ENCODE results near the gene ITIH3.

Gene ITIH3

DNA sequence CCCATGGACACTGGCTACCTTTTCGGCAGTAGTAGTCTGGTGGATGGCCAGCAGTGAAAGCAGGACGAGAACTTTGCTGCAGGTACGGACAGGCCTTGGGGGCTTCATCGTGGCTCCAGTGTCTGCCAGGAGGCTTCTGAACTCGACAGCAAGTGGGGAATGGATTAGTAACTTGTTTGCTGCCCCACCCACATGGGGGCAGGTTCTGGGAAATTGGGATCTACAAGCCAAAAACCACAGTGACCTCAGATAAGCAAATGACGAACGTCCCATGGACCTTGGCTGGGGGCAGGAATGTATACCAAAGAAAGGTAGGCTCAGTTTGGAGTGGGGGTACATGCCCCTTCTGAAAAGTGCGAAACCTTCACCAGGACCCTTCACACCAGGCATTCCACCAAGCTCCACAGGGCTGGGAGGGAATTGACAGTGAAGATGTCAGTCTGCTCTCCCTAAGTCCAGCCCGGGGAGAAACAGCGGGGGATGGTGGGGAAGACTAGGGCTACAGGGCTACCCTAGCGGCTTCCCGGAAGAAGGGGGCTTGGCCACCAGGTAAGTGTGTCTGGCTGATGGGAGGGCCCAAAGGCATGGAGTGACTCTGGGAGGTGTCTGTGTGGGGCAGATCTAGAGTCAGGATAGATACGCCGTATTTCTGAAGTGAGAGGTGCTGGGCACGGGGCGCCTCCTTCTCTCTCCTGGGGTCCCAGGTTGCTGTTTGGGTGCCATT, 36.1 kb downstream of the ITIH3 start, which contains the start of gene ITIH4:
ITIH4 (minus strand) TSS at position 138 of the 724 bp plus-strand sequence; CDS start at position 108, 30 bp downstream.
- no peak for DNase-seq

- no peak for DNase-seq
Measured at GRCh38 chr3:52831500-52832301, 37.1 kb downstream of the ITIH3 start.

DNA sequence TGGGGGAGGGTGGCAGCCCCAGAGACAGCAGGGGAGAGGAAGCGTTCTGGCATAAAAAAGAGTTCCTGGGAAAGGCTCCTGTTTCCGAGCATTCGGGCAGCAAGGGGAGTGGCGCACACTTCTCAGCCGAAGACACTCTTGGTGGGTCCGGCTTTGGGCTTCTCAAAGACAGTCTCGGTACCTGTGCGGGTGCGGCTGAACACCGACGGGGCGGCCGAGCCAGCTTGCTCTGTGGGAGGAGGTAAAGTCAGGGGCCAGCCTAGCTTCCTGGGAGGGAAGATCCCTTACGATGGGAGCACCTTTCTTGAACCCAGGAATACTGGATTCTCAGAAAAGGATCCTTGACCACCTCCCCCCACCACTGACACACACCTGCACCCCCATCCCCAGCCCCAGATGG, 38.6 kb downstream of the ITIH3 start:
- no peak for DNase-seq

DNA sequence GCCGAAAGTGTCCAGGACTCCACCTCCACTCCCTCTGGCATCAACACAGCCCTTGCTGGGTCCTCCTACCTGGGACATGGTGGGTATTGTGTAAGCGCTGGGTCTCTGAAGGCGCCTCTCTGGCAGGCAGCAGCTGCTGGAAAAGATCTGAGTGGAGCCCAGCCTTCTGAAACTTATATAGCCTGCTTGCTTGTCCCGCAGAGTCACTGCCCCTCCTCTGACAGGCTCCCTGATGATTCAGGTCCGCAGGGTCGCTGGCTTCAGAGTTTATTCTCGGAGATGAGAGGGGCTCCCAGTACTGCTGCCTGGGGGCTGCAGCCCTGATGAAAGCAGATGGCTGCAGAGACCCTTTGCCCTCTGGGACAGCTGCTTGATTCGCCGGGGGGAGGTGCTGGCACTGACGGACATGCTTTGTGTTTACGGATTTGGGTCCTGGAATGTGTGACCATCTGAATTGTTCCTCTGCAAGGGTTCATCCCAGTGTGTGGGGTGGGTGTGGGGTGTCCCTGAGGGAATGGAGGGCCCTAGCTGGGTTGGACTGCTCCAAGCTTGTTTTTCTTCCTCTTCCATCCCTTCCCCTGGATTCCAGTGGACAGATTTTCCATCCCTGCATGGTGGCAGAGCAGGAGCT, 40.4 kb downstream of the ITIH3 start, which contains the start of gene MUSTN1:
MUSTN1 (minus strand) TSS at position 149 of the 631 bp plus-strand sequence; CDS start at position 78, 71 bp downstream.
- no peak for DNase-seq

GRCh38 chr3:52835766-52836470, 41.3 kb downstream of the ITIH3 start:
- DNase-seq = no peak

DNA sequence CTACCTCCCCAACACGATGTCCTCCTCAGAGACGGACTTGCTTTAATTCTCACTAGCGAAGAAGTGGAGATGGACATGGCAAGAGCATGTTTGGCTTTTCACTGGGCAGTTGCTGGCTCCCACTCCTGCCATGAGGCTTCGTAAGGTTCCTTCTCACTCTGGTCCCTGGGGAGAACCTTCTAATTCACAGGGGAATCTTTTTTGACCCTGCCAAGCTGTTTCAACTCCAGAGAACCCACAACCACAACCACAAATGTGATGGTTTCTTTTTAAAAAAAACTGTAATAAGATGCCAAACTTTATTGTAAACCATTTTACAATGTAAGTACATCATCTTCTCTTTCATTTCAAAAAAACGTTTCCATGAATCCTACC, 41.9 kb downstream of the ITIH3 start:
- no peak for DNase-seq

DNA sequence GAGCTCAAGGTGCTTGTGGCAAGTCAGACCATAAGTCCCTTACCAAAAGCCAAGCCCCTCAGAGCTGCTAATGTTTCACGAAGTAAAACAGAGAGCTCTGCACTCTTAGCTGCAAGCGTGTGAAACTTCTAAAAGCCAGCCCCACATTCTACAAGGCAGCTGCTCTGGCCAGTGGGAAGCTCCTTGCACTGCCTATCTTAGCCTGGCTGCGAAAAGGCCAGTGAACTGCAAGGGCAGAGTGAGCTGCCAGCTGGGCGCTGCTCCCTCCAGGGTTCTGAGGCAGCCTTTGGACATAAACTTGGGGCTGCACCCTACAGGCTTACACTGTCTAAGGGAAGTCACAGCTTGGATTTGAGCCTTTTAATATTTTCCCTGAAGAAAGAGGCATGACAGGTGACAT, 42.4 kb downstream of the ITIH3 start:
- DNase-seq = no peak

DNA sequence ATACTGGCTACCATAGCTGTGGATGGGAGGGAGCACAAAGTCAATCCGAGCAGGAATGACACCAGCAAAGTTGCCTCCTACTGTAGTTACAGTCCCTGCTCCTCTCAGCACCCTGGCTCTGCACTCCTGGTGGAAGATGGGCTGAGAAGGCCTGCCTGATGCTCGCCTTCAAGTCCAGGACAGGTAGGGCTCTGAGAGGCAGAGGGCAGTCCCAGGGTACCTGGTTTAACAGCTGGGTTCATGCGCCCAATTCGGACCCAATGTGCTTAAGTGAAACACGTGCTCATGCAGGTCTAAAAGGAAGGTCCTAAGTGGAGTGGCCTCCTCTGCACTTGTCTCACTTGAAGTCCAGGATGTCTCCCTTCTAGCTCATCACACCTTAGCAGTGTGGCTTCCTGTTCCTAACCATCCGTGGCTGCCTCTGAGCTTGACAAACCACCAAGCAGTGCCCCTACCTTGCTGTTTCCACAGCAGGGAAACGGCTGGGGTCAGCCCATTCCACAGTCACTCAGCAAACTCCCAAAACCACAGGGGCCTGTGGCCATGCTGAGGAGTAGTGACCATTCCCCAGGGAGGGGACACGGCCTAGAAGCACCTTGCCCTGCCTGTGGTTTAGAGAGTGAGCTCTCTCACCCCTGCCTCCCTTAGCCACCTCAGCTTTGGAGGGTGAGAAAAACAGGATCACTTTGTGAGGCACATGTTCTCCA, 44.1 kb downstream of the ITIH3 start:
- no peak for DNase-seq

- no peak for DNase-seq
Measured at GRCh38 chr3:52839268-52839575, 44.6 kb downstream of the ITIH3 start.

DNA sequence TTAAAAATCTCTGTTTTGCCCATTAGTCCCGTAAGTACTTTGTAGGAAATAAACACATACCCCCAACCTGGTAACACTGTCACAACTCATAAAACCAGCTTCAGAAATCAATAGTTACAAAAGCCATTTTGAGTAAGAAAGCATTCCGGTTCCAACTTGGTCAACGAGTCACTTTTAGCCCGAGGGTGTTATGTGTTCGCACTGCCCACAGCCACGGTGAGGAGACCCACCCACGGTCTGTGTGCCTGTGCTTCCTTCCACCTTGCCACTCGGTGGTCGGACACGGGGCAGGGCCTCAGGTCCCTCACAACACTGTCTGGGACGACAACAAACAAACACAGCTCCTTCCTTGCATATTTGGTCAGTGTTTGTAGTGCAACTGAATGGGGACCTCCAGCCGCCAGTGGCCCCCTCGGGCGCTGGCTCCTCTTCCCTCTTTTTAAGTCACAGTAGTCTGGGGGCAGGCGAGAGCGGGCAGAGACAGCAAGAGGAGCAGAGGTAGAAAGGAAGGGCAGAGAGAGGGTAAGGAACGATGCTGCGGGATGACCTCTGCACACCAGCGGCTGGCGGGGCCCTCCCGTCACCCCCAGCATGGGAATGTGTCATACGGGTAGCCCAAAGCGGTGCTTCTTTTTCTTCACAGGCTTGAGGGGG, 45.4 kb downstream of the ITIH3 start:
- DNase-seq = no peak

GRCh38 chr3:52841211-52841980, 46.8 kb downstream of the ITIH3 start:
- DNase-seq = no peak

- DNase-seq = no peak
Measured at GRCh38 chr3:52841981-52842340, 47.4 kb downstream of the ITIH3 start.

DNA sequence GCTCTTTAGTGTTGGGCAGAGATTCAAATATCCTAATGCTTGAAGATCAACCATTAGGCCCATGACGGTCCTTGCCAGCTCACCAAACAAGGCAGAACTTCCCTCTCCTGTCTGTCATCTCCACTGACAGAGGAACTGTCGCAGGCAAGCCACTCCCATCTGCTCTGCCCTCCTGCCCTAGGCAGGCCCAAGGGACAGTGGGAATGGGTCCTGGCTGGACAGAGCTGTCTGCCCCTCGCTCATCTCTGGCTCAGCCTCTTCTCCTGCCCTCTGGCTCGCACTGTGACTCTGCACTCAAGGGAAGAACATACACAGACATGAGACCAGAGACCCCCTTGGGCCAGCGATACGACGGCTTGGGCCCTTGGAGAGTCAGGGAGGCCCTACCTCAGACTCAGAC, 47.8 kb downstream of the ITIH3 start:
- no peak for DNase-seq

GRCh38 chr3:52843108-52843865, 48.7 kb downstream of the ITIH3 start:
- no peak for DNase-seq

- no peak for DNase-seq
Measured at GRCh38 chr3:52843881-52844280, 49.3 kb downstream of the ITIH3 start.

DNA sequence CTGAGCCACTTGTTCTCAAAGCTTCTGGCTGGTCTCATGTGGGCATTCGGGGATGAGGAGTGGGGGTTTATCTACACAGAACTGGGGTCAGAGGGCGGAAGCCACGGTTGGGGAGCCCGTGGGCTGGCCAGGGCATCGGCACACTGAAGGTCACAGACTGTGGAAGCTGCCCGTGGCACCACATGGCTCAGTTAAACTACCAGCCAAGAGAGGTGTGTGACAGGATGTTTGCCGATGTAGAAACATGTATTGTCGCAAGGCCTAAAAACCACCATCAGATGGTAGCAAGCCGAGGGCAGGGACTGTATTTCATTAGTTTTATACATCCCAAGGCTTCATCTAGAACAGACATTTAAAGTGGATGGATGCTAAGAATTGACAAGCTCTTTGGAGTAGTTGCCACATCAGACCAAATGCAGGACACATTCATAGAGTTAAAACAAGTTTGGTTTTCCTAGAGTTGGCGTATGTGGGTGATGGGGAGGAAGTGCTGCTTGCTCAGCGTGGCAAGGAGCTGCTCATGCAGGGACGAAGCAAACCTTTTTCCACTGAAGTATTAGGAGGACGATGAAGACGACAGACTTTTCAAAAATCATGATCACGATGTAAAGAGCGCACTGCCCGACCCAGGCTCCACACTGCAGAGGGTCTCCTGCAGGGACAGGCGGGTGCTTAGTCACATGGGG, 49.8 kb downstream of the ITIH3 start:
- peak; percentile 69 for DNase-seq

- DNase-seq = peak; percentile 63
Measured at GRCh38 chr3:52845157-52845556, 50.6 kb downstream of the ITIH3 start.

GRCh38 chr3:52845691-52846431, 51.3 kb downstream of the ITIH3 start:
- no peak for DNase-seq

DNA sequence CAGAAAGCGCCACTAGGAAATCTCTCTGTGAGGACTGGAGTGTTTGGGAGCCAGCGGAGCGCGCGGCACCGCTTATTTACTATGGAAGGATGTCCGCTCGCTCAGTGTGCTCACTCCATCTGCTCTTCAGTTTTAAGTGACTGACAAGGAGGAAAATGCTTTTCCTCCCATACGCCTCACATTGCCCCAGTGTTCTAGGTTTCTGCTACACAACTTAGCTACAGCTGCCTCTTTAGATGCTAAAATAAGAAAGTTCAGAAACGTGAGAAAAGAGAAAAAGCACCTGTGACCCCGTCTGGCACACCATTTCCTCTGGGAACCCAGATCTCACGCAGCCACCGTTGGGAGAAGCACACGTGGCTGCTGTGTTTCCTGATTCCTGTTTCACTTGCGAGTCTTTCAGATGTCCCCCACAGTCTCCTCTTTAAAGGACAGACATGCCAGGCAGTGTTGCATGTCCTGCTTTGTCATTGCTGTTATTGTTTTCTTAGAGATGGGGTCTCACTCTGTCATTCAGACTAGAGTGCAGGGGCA, 51.9 kb downstream of the ITIH3 start:
- no peak for DNase-seq
